B cell (primary cell): Measurements from ENCODE around the gene RP2. TPM values are rescaled to one million over a fixed set of nuclear protein-coding genes. Genes with fewer than 3 reads are reported as not detected.

Experiments
- ATAC-seq: fragments of 200-7000 bp; cut with Tn5 transposase; one replicate; pipeline ENCODE4 v1.10.0; 2021; ENCODE audit warnings: low read depth, mild to moderate bottlenecking, moderate number of reproducible peaks, moderate library complexity
- CTCF ChIA-PET: fragments of 350-600 bp; sonication (Branson Sonifier 250); formaldehyde crosslinking; loops from one replicate; lab custom pipeline; 2021; ENCODE audit warnings: antibody characterized with exemption, inconsistent platforms; lab: Charles Lee
- POLR2A ChIA-PET: fragments of 350-600 bp; sonication (Branson Sonifier 250); formaldehyde crosslinking; loops from one replicate; lab custom pipeline; 2021; ENCODE audit warnings: antibody characterized with exemption; lab: Charles Lee
- DNase-seq: peaks from one replicate; pipeline ENCODE4 v3.0.0; 2013
- H2AFZ ChIP-seq: 2 replicates; pipeline ENCODE4 v1.6.1; 2012; ENCODE audit warnings: mild to moderate bottlenecking, low read depth, low read length; ENCODE audit not compliant: insufficient read depth, poor library complexity, severe bottlenecking
- H3K27ac ChIP-seq, 2 donors: 1 replicate in 1 of 2; 2 replicates in 1 of 2; pipeline ENCODE4 v1.5.1; 2012 to 2013; ENCODE audit warnings: low read length in 2 of 2, mild to moderate bottlenecking in 2 of 2, moderate library complexity in 1 of 2
- H3K27me3 ChIP-seq, 4 experiments: fragments of 200-600 bp in 1 of 4; sonication (generic) in 1 of 4; replicated peaks in 1 of 4; 1 replicate in 2 of 4; 2 replicates in 2 of 4; pipeline versions ENCODE4 v1.6.1 to v1.7.0; 2013 to 2016; ENCODE audit warnings: low read length in 3 of 4, mild to moderate bottlenecking in 2 of 4, mixed read lengths in 1 of 4, moderate library complexity in 1 of 4; ENCODE audit not compliant: insufficient read depth in 4 of 4, control insufficient read depth in 3 of 4; ENCODE audit errors: control extremely low read depth in 1 of 4
- H3K36me3 ChIP-seq, 2 experiments: replicated peaks in 1 of 2; 1 replicate in 1 of 2; 2 replicates in 1 of 2; pipeline versions ENCODE4 v1.6.1 to v1.7.1; 2013; ENCODE audit warnings: low read length in 1 of 2; ENCODE audit not compliant: insufficient read depth in 2 of 2, control insufficient read depth in 1 of 2; ENCODE audit errors: control extremely low read depth in 1 of 2, extremely low read depth in 1 of 2
- H3K4me1 ChIP-seq, 2 donors: fragments of 200-600 bp in 1 of 2; sonication (generic) in 1 of 2; 1 replicate in 1 of 2; 2 replicates in 1 of 2; pipeline versions ENCODE4 v1.5.1 to v1.6.1; 2013 to 2017; ENCODE audit warnings: low read length in 2 of 2; ENCODE audit not compliant: control insufficient read depth in 2 of 2, insufficient read depth in 2 of 2
- H3K4me2 ChIP-seq: replicated peaks from 2 replicates; pipeline ENCODE3; 2012; ENCODE audit warnings: mild to moderate bottlenecking, low read depth, low read length; ENCODE audit not compliant: poor library complexity, severe bottlenecking
- H3K4me3 ChIP-seq, 5 experiments: fragments of 200-600 bp in 1 of 5; sonication (generic) in 1 of 5; 1 replicate in 3 of 5; 2 replicates in 2 of 5; pipeline versions ENCODE4 v1.5.1 to v1.7.0; 2011 to 2016; ENCODE audit warnings: low read length in 4 of 5, mild to moderate bottlenecking in 4 of 5, low read depth in 2 of 5, control low read depth in 1 of 5, moderate library complexity in 1 of 5; ENCODE audit not compliant: insufficient read depth in 1 of 5; ENCODE audit errors: control extremely low read depth in 1 of 5, extremely low read depth in 1 of 5
- H3K79me2 ChIP-seq: fragments of 200-600 bp; sonication (generic); one replicate; pipeline ENCODE4 v1.6.0; 2016; ENCODE audit warnings: low read length; ENCODE audit not compliant: control insufficient read depth, insufficient read depth
- H3K9ac ChIP-seq: fragments of 200-600 bp; sonication (generic); 2 replicates; pipeline ENCODE4 v1.6.1; 2017; ENCODE audit warnings: mild to moderate bottlenecking, low read length, moderate library complexity
- H3K9me3 ChIP-seq, 3 donors: one replicate each; pipeline versions ENCODE4 v1.6.1 to v1.7.1; 2013; ENCODE audit warnings: low read length in 2 of 3; ENCODE audit not compliant: control insufficient read depth in 2 of 3, insufficient read depth in 1 of 3; ENCODE audit errors: control extremely low read depth in 1 of 3
- H4K20me1 ChIP-seq: 2 replicates; pipeline ENCODE4 v1.6.0; 2012; ENCODE audit warnings: mild to moderate bottlenecking, low read length; ENCODE audit not compliant: insufficient read depth, control insufficient read depth, poor library complexity, severe bottlenecking
- H3K27ac Mint-ChIP-seq: one replicate; pipeline ENCODE4 v1.8.0; 2021; ENCODE audit warnings: mixed read lengths
- H3K27me3 Mint-ChIP-seq: one replicate; pipeline ENCODE4 v1.8.0; 2021; ENCODE audit warnings: mixed read lengths
- H3K4me1 Mint-ChIP-seq: one replicate; pipeline ENCODE4 v1.8.0; 2021; ENCODE audit warnings: mixed read lengths
- H3K4me3 Mint-ChIP-seq: one replicate; pipeline ENCODE4 v1.8.0; 2021; ENCODE audit warnings: mixed read lengths
- H3K9me3 Mint-ChIP-seq: one replicate; pipeline ENCODE4 v1.8.0; 2022; ENCODE audit warnings: mixed read lengths; ENCODE audit not compliant: insufficient read depth
- CTCF ChIP-seq: fragments of 200-600 bp; IDR thresholded peaks from one replicate; pipeline ENCODE4 v1.8.0; 2022; ENCODE audit warnings: antibody characterized with exemption, mild to moderate bottlenecking
- EZH2 ChIP-seq: IDR thresholded peaks from 2 replicates; pipeline ENCODE4 v1.6.1; 2012; ENCODE audit warnings: borderline replicate concordance, low read depth, mild to moderate bottlenecking, moderate library complexity, low read length; ENCODE audit not compliant: insufficient read depth, poor library complexity, severe bottlenecking
- WGBS: methylation state at CpG from one replicate; pipeline ENCODE4 v1.1.5; 2013; ENCODE audit warnings: missing lambda C conversion rate; ENCODE audit not compliant: insufficient coverage; 5-methylcytosine and 5-hydroxymethylcytosine counted together
- intact Hi-C: fragments of 100-400 bp; cut with micrococcal nuclease; formaldehyde crosslinking; loops from one replicate; pipeline ENCODE4 v1.10.0; 2022
- polyA plus RNA-seq: library from polyadenylated mRNA; depleted of rRNA; stranded (reverse); fragments of >200 nt; gene quantifications from 2 replicates; pipeline ENCODE4 v1.2.3, GENCODE V29; 2012
- total RNA-seq, 2 donors: library from RNA; stranded (reverse); fragments of 120-200 nt in 1 of 2; gene quantifications; 1 replicate in 1 of 2; 2 replicates in 1 of 2; pipeline versions ENCODE4 v1.2.3 to v1.2.4, GENCODE V29; 2013 to 2022

Gene RP2
- total and polyA plus RNA-seq, 2 donors (not counting 1 experiment from before 2014, with no cell fraction given) = 5.5 to 14.9 TPM

- no peaks in the 10 kb centered on the region for H3K9me3 ChIP-seq
- H3K9ac ChIP-seq = peak overlapping the region; percentile 14
- H3K79me2 ChIP-seq = no peaks in the 10 kb centered on the region
- no CpG with 5 or more reads among the region's 7 CpGs for WGBS
- no peaks in the 10 kb centered on the region for H3K27me3 ChIP-seq
- H3K4me2 ChIP-seq = peak overlapping the region; percentile 41
- Mint-ChIP-seq H3K9me3 (no peaks in the 10 kb centered on the region), H3K27me3 (no peaks in the 10 kb centered on the region), H3K4me3 (peak overlapping the region; percentile 64), H3K27ac (peak overlapping the region; percentile 32), H3K4me1 (peaks cover 15% of the 10 kb centered on the region)
- H3K4me1 ChIP-seq = peaks cover 0 to 8% of the 10 kb centered on the region in 2 donors
- DNase-seq (peak; percentile 3), ATAC-seq (peak; percentile 24)
- no peak for TF ChIP-seq EZH2
- no peak for TF ChIP-seq CTCF
- H3K27ac ChIP-seq = no peak overlapping the region
- H4K20me1 ChIP-seq = no peaks in the 10 kb centered on the region
- intact Hi-C loops = no loop called here
- CTCF ChIA-PET = interaction anchor here (0.5 to 1.5 kb wide), 2 partner anchors 105 to 374 kb away, joined by 3 to 4 read pairs; no protein-coding TSS in a partner anchor
- no peaks in the 10 kb centered on the region for H3K36me3 ChIP-seq
- H3K4me3 ChIP-seq = peak overlapping the region in 2 of 5 experiments; percentile 18 to 34
- POLR2A ChIA-PET = no interaction called here
- peak overlapping the region; percentile 45 for H2AFZ ChIP-seq
Measured at GRCh38 chrX:46791927-46792809, 44.7 kb upstream of the RP2 start.

- H4K20me1 ChIP-seq = no peaks in the 10 kb centered on the region
- DNase-seq (peak; percentile 17), ATAC-seq (no peak)
- H3K4me1 Mint-ChIP-seq = peaks cover 15% of the 10 kb centered on the region
- H3K4me3 ChIP-seq = peak overlapping the region in 2 of 5 experiments; percentile 18 to 34
- peaks cover 0 to 8% of the 10 kb centered on the region in 2 donors for H3K4me1 ChIP-seq
- H3K4me3 Mint-ChIP-seq = peak overlapping the region; percentile 64
- no peaks in the 10 kb centered on the region for H3K27me3 ChIP-seq
- H3K9me3 Mint-ChIP-seq = no peaks in the 10 kb centered on the region
- H3K36me3 ChIP-seq = no peaks in the 10 kb centered on the region
- no peaks in the 10 kb centered on the region for H3K79me2 ChIP-seq
- peak overlapping the region; percentile 45 for H2AFZ ChIP-seq
- ChIA-PET CTCF (interaction anchor here (1.0 to 1.5 kb wide), 2 partner anchors 99 to 106 kb away, joined by 3 to 4 read pairs; no protein-coding TSS in a partner anchor), POLR2A (no interaction called here)
- H3K9me3 ChIP-seq = no peaks in the 10 kb centered on the region
- H3K9ac ChIP-seq = peak overlapping the region; percentile 14
- no peak for TF ChIP-seq EZH2
- TF ChIP-seq CTCF = no peak
- H3K27ac Mint-ChIP-seq = peak overlapping the region; percentile 32
- no peaks in the 10 kb centered on the region for H3K27me3 Mint-ChIP-seq
- WGBS = no CpG with 5 or more reads among the region's 4 CpGs
- H3K4me2 ChIP-seq = peak overlapping the region; percentile 41
- H3K27ac ChIP-seq = no peak overlapping the region
- intact Hi-C loops = no loop called here
Measured at GRCh38 chrX:46792810-46793188, 44.0 kb upstream of the RP2 start.
